DOHH2 (cell line): ENCODE data around the gene MBD5.

ENCODE experiments used
- EZH2phosphoT487 ChIP-seq: fragments of 200-600 bp; sonication (generic); IDR thresholded peaks from 2 replicates; pipeline ENCODE4 v1.6.1; 2017; ENCODE audit warnings: borderline replicate concordance, mild to moderate bottlenecking, antibody characterized with exemption, low read length, moderate library complexity, mixed read lengths
- TF ChIP-seq, protein P1 (sequence below): fragments of 200-600 bp; sonication (generic); IDR thresholded peaks from one replicate; pipeline ENCODE4 v1.5.1; 2014; ENCODE audit warnings: antibody characterized with exemption, mild to moderate bottlenecking, low read depth, low read length; ENCODE audit not compliant: poor library complexity, severe bottlenecking

DNA sequence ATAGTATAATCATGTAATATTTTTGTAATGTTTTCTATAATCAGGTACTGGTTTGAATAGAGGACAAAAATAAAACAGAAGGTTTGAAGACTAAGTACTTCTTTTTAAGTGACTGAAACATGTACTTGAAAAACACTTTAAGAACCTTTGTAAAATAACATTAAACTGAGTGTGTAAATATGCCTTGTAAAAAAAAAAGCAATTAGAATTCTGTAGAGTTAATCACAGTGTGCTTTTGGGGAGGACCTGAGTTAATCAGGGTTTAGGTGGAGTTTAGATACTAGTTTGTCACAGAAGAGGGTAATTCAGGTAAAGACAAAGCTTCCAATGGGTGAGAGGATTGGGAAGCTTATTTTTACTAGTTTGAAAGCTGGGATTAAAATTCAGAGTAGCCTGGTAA is 10.3 kb downstream of the MBD5 start:
- TF ChIP-seq, protein P1, sequence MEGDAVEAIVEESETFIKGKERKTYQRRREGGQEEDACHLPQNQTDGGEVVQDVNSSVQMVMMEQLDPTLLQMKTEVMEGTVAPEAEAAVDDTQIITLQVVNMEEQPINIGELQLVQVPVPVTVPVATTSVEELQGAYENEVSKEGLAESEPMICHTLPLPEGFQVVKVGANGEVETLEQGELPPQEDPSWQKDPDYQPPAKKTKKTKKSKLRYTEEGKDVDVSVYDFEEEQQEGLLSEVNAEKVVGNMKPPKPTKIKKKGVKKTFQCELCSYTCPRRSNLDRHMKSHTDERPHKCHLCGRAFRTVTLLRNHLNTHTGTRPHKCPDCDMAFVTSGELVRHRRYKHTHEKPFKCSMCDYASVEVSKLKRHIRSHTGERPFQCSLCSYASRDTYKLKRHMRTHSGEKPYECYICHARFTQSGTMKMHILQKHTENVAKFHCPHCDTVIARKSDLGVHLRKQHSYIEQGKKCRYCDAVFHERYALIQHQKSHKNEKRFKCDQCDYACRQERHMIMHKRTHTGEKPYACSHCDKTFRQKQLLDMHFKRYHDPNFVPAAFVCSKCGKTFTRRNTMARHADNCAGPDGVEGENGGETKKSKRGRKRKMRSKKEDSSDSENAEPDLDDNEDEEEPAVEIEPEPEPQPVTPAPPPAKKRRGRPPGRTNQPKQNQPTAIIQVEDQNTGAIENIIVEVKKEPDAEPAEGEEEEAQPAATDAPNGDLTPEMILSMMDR, result no peak
- no peak for TF ChIP-seq EZH2phosphoT487
